Astrocyte (in vitro differentiated cells and primary cell): ENCODE data around the gene HOXA10.

ENCODE experiments used
- EZH2 ChIP-seq: IDR thresholded peaks from 2 replicates; pipeline ENCODE4 v1.6.1; 2012; ENCODE audit warnings: mild to moderate bottlenecking, low read length, inconsistent platforms; ENCODE audit not compliant: insufficient read depth
- TF ChIP-seq, protein P1 (sequence below): IDR thresholded peaks from 2 replicates; pipeline ENCODE4 v1.5.1; 2011; ENCODE audit warnings: low read depth, mild to moderate bottlenecking, inconsistent platforms, low read length, moderate library complexity; ENCODE audit not compliant: insufficient read depth

DNA sequence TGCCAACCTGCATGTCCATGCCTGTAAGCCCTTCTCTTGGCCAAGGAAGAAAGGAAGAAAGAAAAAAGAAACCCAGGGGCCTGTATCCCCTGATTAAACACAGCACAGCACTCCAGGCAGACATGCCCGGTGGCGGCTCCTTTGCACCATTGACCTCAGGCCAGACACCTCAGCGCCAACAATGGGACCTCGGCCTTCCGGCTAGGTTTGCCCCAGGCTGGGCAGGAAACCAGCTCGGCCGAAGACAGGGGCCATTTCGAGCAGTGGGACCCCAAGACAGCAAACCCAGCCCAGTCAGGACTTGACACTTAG, 2.8 kb downstream of the HOXA10 start:
- TF ChIP-seq, protein P1, sequence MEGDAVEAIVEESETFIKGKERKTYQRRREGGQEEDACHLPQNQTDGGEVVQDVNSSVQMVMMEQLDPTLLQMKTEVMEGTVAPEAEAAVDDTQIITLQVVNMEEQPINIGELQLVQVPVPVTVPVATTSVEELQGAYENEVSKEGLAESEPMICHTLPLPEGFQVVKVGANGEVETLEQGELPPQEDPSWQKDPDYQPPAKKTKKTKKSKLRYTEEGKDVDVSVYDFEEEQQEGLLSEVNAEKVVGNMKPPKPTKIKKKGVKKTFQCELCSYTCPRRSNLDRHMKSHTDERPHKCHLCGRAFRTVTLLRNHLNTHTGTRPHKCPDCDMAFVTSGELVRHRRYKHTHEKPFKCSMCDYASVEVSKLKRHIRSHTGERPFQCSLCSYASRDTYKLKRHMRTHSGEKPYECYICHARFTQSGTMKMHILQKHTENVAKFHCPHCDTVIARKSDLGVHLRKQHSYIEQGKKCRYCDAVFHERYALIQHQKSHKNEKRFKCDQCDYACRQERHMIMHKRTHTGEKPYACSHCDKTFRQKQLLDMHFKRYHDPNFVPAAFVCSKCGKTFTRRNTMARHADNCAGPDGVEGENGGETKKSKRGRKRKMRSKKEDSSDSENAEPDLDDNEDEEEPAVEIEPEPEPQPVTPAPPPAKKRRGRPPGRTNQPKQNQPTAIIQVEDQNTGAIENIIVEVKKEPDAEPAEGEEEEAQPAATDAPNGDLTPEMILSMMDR = no peak
- no peak for TF ChIP-seq EZH2
